Glutamatergic neuron (in vitro differentiated cells): ENCODE measurements around the gene GRB14. TPM values are rescaled to one million over a fixed set of nuclear protein-coding genes. Genes with fewer than 3 reads are reported as not detected.

Source experiments
- DNase-seq: peaks from one replicate; pipeline ENCODE4 v3.0.0; 2022
- H3K27ac Mint-ChIP-seq: one replicate; pipeline ENCODE4 v1.8.0; 2020; ENCODE audit warnings: mild to moderate bottlenecking, mixed read lengths, inconsistent platforms; ENCODE audit not compliant: unreplicated experiment
- H3K27me3 Mint-ChIP-seq: one replicate; pipeline ENCODE4 v1.8.0; 2020; ENCODE audit warnings: mild to moderate bottlenecking, moderate library complexity, mixed read lengths, inconsistent platforms; ENCODE audit not compliant: unreplicated experiment
- H3K36me3 Mint-ChIP-seq: one replicate; pipeline ENCODE4 v1.8.0; 2020; ENCODE audit warnings: mild to moderate bottlenecking, mixed read lengths, inconsistent platforms; ENCODE audit not compliant: unreplicated experiment
- H3K4me1 Mint-ChIP-seq: one replicate; pipeline ENCODE4 v1.8.0; 2020; ENCODE audit warnings: mild to moderate bottlenecking, low read depth, mixed read lengths, inconsistent platforms; ENCODE audit not compliant: unreplicated experiment
- H3K4me3 Mint-ChIP-seq: one replicate; pipeline ENCODE4 v1.8.0; 2020; ENCODE audit warnings: mild to moderate bottlenecking, mixed read lengths, inconsistent platforms; ENCODE audit not compliant: unreplicated experiment
- H3K9me3 Mint-ChIP-seq: one replicate; pipeline ENCODE4 v1.8.0; 2020; ENCODE audit warnings: mild to moderate bottlenecking, moderate library complexity, mixed read lengths, inconsistent platforms; ENCODE audit not compliant: unreplicated experiment
- total RNA-seq: library from RNA; stranded (reverse); fragmentation: NEBNext Ultra II Directional; extraction: Animal tissue kit (Norgen Biotek cat#: 25700); gene quantifications from one replicate; pipeline ENCODE4 v1.2.1, GENCODE V29; 2021; ENCODE audit not compliant: unreplicated experiment
- TF ChIP-seq, protein P1 (sequence below): fragments of 200-600 bp; sonication (generic); IDR thresholded peaks from one replicate; pipeline ENCODE4 v1.5.0; 2021; ENCODE audit not compliant: partially characterized antibody, unreplicated experiment

GRB14 gene
- total RNA-seq, 1 donor from 2014 or later, result 0.83 TPM

GRCh38 chr2:164600763-164601162 lies 20.5 kb downstream of the GRB14 start:
- H3K36me3 Mint-ChIP-seq, result no peaks in the 10 kb centered on the region
- no peak for DNase-seq
- no peak overlapping the region for H3K27ac Mint-ChIP-seq
- H3K4me1 Mint-ChIP-seq, result no peaks in the 10 kb centered on the region
- no peak overlapping the region for H3K4me3 Mint-ChIP-seq
- H3K9me3 Mint-ChIP-seq, result no peaks in the 10 kb centered on the region
- TF ChIP-seq, protein P1, sequence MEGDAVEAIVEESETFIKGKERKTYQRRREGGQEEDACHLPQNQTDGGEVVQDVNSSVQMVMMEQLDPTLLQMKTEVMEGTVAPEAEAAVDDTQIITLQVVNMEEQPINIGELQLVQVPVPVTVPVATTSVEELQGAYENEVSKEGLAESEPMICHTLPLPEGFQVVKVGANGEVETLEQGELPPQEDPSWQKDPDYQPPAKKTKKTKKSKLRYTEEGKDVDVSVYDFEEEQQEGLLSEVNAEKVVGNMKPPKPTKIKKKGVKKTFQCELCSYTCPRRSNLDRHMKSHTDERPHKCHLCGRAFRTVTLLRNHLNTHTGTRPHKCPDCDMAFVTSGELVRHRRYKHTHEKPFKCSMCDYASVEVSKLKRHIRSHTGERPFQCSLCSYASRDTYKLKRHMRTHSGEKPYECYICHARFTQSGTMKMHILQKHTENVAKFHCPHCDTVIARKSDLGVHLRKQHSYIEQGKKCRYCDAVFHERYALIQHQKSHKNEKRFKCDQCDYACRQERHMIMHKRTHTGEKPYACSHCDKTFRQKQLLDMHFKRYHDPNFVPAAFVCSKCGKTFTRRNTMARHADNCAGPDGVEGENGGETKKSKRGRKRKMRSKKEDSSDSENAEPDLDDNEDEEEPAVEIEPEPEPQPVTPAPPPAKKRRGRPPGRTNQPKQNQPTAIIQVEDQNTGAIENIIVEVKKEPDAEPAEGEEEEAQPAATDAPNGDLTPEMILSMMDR, result no peak
- no peaks in the 10 kb centered on the region for H3K27me3 Mint-ChIP-seq

GRCh38 chr2:164599954-164600589 lies 21.2 kb downstream of the GRB14 start:
- no peak overlapping the region for H3K27ac Mint-ChIP-seq
- no peaks in the 10 kb centered on the region for H3K36me3 Mint-ChIP-seq
- H3K27me3 Mint-ChIP-seq, result no peaks in the 10 kb centered on the region
- TF ChIP-seq, protein P1, result peak; percentile 70
- H3K9me3 Mint-ChIP-seq, result no peaks in the 10 kb centered on the region
- DNase-seq, result peak; percentile 30
- no peak overlapping the region for H3K4me3 Mint-ChIP-seq
- H3K4me1 Mint-ChIP-seq, result no peaks in the 10 kb centered on the region

- Mint-ChIP-seq H3K27ac (no peak overlapping the region), H3K9me3 (no peaks in the 10 kb centered on the region), H3K4me1 (no peaks in the 10 kb centered on the region), H3K36me3 (no peaks in the 10 kb centered on the region), H3K4me3 (no peak overlapping the region), H3K27me3 (no peaks in the 10 kb centered on the region)
- TF ChIP-seq, protein P1, result no peak
- DNase-seq, result no peak
Observed at GRCh38 chr2:164597983-164598382, 23.3 kb downstream of the GRB14 start.

DNA sequence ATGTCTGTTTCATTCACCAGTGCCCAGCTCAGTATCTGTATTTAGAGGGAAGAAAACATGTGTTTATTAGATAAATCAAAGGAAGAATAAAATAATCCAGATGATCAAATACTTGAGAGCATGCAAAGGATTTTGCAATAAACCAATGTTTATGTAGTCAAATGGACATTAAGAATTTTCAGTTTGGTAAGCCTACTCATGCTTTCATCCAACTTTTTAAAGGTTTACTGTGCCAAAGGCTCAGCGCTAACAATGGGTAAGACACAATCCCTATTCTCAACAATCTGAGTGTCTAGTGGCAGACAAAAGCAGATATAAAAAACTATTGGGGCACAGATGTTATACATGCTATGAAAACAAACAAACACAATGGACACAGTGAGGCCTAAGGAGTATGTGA lies 26.3 kb downstream of the GRB14 start:
- peaks cover 2% of the 10 kb centered on the region for H3K9me3 Mint-ChIP-seq
- no peak for DNase-seq
- no peak overlapping the region for H3K4me3 Mint-ChIP-seq
- TF ChIP-seq, protein P1, result no peak
- H3K27ac Mint-ChIP-seq, result no peak overlapping the region
- H3K4me1 Mint-ChIP-seq, result no peaks in the 10 kb centered on the region
- H3K36me3 Mint-ChIP-seq, result peaks cover 6% of the 10 kb centered on the region
- no peaks in the 10 kb centered on the region for H3K27me3 Mint-ChIP-seq

DNA sequence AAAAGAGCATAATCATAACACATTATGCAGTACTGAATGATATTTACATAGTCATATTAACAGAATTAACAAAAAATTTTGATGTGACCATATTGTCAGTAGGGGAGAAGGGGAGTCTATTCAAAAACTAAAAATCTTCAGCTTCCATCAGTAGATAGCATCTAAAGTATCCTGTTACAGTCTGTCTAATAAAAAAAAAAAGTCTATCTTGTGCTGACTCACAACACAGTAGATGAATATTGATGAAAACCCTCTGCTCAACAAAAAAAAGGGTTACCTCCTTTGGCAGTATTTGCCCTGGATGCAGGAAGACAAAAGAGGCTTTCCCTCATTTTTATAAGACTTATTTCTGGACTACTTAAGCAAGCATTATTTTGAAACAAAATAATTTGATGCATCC lies 27.3 kb downstream of the GRB14 start:
- no peak overlapping the region for H3K27ac Mint-ChIP-seq

More for the DNA sequence above, 27.3 kb downstream of the GRB14 start:
- Mint-ChIP-seq H3K4me1 (no peaks in the 10 kb centered on the region), H3K36me3 (peaks cover 6% of the 10 kb centered on the region), H3K27me3 (no peaks in the 10 kb centered on the region), H3K4me3 (no peak overlapping the region), H3K9me3 (peaks cover 2% of the 10 kb centered on the region)
- no peak for DNase-seq
- TF ChIP-seq, protein P1, result no peak
